Fibroblast of the aortic adventitia (primary cell): ENCODE results near the gene LCK. TPM values are rescaled to one million over a fixed set of nuclear protein-coding genes. Genes with fewer than 3 reads are reported as not detected.

Source experiments
- DNase-seq: peaks from one replicate; pipeline ENCODE4 v3.0.0-alpha.2; 2010; ENCODE audit warnings: low read depth
- H3K4me3 ChIP-seq: 2 replicates; pipeline ENCODE4 v1.5.1; 2011; ENCODE audit warnings: low read depth, mild to moderate bottlenecking, control low read depth, low read length, moderate library complexity
- CTCF ChIP-seq: IDR thresholded peaks from 2 replicates; pipeline ENCODE4 v1.5.1; 2011; ENCODE audit warnings: mild to moderate bottlenecking, low read length, control low read depth, inconsistent platforms; ENCODE audit not compliant: insufficient read depth
- total RNA-seq: library from RNA; depleted of rRNA; stranded (reverse); fragments of >200 nt; gene quantifications from 2 replicates; pipeline ENCODE4 v1.2.3, GENCODE V29; 2012; ENCODE audit warnings: low replicate concordance

The LCK gene
- total RNA-seq, 1 donor: not detected

DNA sequence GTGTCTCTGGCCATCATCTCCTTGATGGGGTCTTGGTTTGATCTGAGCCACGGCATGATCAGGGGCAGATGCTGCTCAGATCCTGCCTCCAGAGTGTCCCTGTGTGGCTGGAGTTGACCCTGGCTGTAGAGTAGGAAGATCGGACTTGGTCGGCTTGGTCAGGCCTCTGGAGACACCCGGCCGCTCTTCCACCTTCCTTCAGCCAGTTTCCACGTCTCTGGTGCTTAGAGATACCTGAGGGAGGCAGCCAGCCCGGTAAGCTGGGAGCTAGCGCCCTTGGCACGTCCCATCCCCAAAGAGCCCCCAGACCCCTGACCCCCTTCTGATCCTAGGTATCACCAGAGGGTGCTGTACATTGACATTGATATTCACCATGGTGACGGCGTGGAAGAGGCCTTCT lies 76.1 kb downstream of the LCK start:
- TF ChIP-seq CTCF: no peak
- no peak overlapping the region for H3K4me3 ChIP-seq
- DNase-seq: no peak

- no peak for DNase-seq
- H3K4me3 ChIP-seq: no peak overlapping the region
- TF ChIP-seq CTCF: no peak
These were observed 78.9 kb downstream of the LCK start for GRCh38 chr1:32329931-32330466.

- DNase-seq: no peak
- no peak overlapping the region for H3K4me3 ChIP-seq
- no peak for TF ChIP-seq CTCF
These were observed 79.6 kb downstream of the LCK start for GRCh38 chr1:32330558-32331151.

- no peak for DNase-seq
- no peak for TF ChIP-seq CTCF
These were observed 80.5 kb downstream of the LCK start for GRCh38 chr1:32331549-32331948.

DNA sequence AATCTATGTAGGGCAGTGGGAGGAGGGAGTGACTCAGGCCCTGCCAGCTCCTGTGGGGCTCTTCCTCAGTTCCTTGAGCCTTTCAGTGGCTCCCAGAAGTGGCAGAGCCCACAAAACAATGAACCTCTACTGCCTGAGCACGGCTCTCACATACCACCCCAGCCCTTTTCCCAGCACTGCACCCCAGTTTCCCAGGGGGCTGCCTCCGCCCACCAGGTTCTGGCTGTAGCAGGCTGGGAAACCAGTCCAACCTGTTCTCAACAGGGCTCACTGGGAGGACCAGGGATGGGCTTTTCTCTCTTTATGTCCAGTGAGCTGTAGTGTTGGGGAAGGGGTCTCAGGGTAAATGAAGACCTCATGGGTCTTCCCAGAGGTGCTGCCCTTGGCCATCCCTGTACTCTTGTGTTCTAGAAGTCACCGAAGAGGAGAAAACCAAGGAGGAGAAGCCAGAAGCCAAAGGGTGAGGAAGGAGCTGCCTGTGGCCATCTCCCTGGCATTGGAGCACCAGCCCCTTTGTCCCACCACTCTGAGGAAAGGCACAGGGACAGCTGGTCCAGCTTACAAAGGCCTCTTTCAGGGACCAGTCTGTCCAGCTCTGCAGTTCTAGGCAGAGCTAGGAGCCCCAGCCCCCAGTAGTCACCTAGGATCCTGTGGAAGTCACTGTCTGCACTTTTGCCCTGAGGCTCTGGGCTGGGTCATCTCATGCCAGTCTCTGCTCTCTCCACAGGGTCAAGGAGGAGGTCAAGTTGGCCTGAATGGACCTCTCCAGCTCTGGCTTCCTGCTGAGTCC lies 81.4 kb downstream of the LCK start:
- TF ChIP-seq CTCF: no peak
- DNase-seq: no peak

More at GRCh38 chr1:32331549-32331948, 80.5 kb downstream of the LCK start:
- H3K4me3 ChIP-seq: no peak overlapping the region

GRCh38 chr1:32333251-32333963 lies 82.3 kb downstream of the LCK start:
- DNase-seq: no peak
- H3K4me3 ChIP-seq: no peak overlapping the region
- TF ChIP-seq CTCF: no peak

More for the DNA sequence above, 81.4 kb downstream of the LCK start:
- H3K4me3 ChIP-seq: no peak overlapping the region
